HepG2 (cell line): Measurements from ENCODE around the gene OSBPL2. TPM values are rescaled to one million over a fixed set of nuclear protein-coding genes. Genes with fewer than 3 reads are reported as not detected.

Source experiments
- SAFB2 ChIP-seq: sonication (generic); formaldehyde crosslinking; IDR thresholded peaks from 2 replicates; pipeline ENCODE4 v1.5.1; 2020; ENCODE audit warnings: missing genetic modification reagents, low read depth, mild to moderate bottlenecking, borderline replicate concordance
- SOX13 ChIP-seq, 3 experiments: fragments of 450-650 bp in 1 of 3; sonication (generic) in 1 of 3; formaldehyde crosslinking in 1 of 3; IDR thresholded peaks in 2 of 3; conservative IDR thresholded peaks in 1 of 3; 2 replicates each; pipeline versions ENCODE4 v1.5.0 to v1.6.1; 2016 to 2020; ENCODE audit warnings: antibody characterized with exemption in 1 of 3, mild to moderate bottlenecking in 1 of 3, missing compliant biosample characterization in 1 of 3, missing genetic modification reagents in 1 of 3, moderate library complexity in 1 of 3
- polyA plus RNA-seq, 8 experiments: library from polyadenylated mRNA; depleted of rRNA in 3 of 8; stranded (reverse) in 7 of 8; unstranded in 1 of 8; fragments of >200 nt; fragmentation: Illumina TruSeq in 4 of 8; extraction: Trizol in 4 of 8; gene quantifications; 2 replicates each; pipeline versions ENCODE4 v1.2.1 to v1.2.3, GENCODE V29; 2011 to 2016; ENCODE audit warnings: low read depth in 4 of 8, missing spikeins in 1 of 8, mixed read lengths in 1 of 8; ENCODE audit not compliant: insufficient read depth in 1 of 8
- total RNA-seq, 5 experiments: library from RNA; depleted of rRNA; stranded (reverse); fragments of >200 nt; fragmentation: Illumina TruSeq; extraction: Trizol; gene quantifications; 2 replicates each; pipeline ENCODE4 v1.2.3, GENCODE V29; 2016; ENCODE audit warnings: low read depth in 1 of 5
- TF ChIP-seq, protein P1 (sequence below): sonication (generic); formaldehyde crosslinking; IDR thresholded peaks from 2 replicates; pipeline ENCODE4 v1.5.0; 2020; ENCODE audit warnings: mild to moderate bottlenecking, missing genetic modification reagents, borderline replicate concordance
- TF ChIP-seq, protein P2 (sequence below), 2 experiments: sonication (generic) in 1 of 2; formaldehyde crosslinking in 1 of 2; IDR thresholded peaks; 2 replicates each; pipeline versions ENCODE4 v1.4.0 to v1.6.1; 2016 to 2020; ENCODE audit warnings: borderline replicate concordance in 1 of 2, low read depth in 1 of 2, mild to moderate bottlenecking in 1 of 2, missing genetic modification reagents in 1 of 2
- TF ChIP-seq, protein P3 (sequence below): sonication (generic); formaldehyde crosslinking; IDR thresholded peaks from 2 replicates; pipeline ENCODE4 v1.8.0; 2022; ENCODE audit warnings: missing genetic modification reagents, mild to moderate bottlenecking, inconsistent platforms, borderline replicate concordance
- TF ChIP-seq, protein P4 (sequence below): sonication (generic); formaldehyde crosslinking; IDR thresholded peaks from 2 replicates; pipeline ENCODE4 v1.4.0; 2020; ENCODE audit warnings: mild to moderate bottlenecking, missing genetic modification reagents
- TF ChIP-seq, protein P5 (sequence below): sonication (generic); formaldehyde crosslinking; IDR thresholded peaks from 2 replicates; pipeline ENCODE4 v1.4.0; 2020; ENCODE audit warnings: missing genetic modification reagents

Gene OSBPL2
- total and polyA plus RNA-seq, 2 of the 13 experiments (the other 11 are each of a cell fraction or from before 2014, with no cell fraction given) = 18.5 to 37.4 TPM

DNA sequence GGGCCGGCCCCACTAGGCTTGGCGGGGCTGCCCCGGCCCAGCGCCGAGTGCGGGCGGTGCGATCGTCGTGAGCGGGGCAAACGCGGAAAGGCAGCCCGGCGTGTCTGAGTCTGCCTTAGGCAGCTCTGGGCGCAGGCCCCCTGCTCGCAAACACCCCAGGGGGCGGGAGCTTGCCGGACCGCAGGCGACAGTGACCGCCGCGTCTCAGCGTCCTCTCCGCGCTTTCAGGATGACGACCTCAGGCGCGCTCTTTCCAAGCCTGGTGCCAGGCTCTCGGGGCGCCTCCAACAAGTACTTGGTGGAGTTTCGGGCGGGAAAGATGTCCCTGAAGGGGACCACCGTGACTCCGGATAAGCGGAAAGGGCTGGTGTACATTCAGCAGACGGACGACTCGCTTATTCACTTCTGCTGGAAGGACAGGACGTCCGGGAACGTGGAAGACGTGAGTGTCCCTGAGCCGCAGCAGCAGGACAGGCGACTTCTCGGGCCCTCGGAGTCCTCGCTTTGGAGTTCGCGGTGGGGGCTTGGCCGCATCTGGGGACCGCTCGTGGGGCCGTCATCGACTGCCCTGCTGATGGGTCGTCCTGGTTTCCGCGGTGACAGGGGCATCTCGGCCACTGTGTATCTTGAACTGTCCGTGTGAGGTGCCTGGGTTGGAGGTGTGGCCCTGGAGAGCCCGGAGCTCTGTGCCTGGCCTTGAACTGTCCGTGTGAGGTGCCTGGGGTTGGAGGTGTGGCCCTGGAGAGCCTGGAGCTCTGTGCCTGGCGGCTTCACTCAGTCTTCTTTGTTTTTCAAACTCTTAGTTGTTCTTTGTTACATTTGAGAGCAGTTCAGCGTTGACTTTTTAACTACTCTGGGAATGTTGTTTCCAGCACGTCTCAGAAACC, 65.3 kb downstream of the OSBPL2 start (continued):
- TF ChIP-seq, protein P1, sequence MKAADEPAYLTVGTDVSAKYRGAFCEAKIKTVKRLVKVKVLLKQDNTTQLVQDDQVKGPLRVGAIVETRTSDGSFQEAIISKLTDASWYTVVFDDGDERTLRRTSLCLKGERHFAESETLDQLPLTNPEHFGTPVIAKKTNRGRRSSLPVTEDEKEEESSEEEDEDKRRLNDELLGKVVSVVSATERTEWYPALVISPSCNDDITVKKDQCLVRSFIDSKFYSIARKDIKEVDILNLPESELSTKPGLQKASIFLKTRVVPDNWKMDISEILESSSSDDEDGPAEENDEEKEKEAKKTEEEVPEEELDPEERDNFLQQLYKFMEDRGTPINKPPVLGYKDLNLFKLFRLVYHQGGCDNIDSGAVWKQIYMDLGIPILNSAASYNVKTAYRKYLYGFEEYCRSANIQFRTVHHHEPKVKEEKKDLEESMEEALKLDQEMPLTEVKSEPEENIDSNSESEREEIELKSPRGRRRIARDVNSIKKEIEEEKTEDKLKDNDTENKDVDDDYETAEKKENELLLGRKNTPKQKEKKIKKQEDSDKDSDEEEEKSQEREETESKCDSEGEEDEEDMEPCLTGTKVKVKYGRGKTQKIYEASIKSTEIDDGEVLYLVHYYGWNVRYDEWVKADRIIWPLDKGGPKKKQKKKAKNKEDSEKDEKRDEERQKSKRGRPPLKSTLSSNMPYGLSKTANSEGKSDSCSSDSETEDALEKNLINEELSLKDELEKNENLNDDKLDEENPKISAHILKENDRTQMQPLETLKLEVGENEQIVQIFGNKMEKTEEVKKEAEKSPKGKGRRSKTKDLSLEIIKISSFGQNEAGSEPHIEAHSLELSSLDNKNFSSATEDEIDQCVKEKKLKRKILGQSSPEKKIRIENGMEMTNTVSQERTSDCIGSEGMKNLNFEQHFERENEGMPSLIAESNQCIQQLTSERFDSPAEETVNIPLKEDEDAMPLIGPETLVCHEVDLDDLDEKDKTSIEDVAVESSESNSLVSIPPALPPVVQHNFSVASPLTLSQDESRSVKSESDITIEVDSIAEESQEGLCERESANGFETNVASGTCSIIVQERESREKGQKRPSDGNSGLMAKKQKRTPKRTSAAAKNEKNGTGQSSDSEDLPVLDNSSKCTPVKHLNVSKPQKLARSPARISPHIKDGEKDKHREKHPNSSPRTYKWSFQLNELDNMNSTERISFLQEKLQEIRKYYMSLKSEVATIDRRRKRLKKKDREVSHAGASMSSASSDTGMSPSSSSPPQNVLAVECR (CRISPR knock-in tag) = peak; percentile 90
- TF ChIP-seq, protein P2, sequence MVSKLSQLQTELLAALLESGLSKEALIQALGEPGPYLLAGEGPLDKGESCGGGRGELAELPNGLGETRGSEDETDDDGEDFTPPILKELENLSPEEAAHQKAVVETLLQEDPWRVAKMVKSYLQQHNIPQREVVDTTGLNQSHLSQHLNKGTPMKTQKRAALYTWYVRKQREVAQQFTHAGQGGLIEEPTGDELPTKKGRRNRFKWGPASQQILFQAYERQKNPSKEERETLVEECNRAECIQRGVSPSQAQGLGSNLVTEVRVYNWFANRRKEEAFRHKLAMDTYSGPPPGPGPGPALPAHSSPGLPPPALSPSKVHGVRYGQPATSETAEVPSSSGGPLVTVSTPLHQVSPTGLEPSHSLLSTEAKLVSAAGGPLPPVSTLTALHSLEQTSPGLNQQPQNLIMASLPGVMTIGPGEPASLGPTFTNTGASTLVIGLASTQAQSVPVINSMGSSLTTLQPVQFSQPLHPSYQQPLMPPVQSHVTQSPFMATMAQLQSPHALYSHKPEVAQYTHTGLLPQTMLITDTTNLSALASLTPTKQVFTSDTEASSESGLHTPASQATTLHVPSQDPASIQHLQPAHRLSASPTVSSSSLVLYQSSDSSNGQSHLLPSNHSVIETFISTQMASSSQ (IDR thresholded peaks at IDR 0.05; ENCODE audit: low read depth) = no peak
- TF ChIP-seq, protein P2 (CRISPR knock-in tag; IDR thresholded peaks at IDR 0.05; ENCODE audit: borderline replicate concordance) = peak; percentile 30; the same call in 1 of the 2 replicates
- TF ChIP-seq, protein P3, sequence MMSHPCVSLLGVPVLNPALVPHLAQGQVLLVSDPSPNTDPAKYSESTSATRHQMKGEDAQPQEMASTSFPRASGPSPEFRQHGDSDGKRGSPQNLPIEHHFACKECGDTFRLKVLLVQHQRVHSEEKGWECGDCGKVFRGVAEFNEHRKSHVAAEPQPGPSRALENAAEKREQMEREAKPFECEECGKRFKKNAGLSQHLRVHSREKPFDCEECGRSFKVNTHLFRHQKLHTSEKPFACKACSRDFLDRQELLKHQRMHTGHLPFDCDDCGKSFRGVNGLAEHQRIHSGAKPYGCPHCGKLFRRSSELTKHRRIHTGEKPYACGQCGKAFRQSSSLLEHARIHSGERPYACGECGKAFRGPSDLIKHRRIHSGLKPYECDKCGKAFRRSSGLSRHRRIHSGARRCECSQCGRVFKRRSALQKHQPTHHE (CRISPR knock-in tag) = 0 out of 2 replicates have a peak, but pooled peaks have one; percentile 17
- TF ChIP-seq, protein P4, sequence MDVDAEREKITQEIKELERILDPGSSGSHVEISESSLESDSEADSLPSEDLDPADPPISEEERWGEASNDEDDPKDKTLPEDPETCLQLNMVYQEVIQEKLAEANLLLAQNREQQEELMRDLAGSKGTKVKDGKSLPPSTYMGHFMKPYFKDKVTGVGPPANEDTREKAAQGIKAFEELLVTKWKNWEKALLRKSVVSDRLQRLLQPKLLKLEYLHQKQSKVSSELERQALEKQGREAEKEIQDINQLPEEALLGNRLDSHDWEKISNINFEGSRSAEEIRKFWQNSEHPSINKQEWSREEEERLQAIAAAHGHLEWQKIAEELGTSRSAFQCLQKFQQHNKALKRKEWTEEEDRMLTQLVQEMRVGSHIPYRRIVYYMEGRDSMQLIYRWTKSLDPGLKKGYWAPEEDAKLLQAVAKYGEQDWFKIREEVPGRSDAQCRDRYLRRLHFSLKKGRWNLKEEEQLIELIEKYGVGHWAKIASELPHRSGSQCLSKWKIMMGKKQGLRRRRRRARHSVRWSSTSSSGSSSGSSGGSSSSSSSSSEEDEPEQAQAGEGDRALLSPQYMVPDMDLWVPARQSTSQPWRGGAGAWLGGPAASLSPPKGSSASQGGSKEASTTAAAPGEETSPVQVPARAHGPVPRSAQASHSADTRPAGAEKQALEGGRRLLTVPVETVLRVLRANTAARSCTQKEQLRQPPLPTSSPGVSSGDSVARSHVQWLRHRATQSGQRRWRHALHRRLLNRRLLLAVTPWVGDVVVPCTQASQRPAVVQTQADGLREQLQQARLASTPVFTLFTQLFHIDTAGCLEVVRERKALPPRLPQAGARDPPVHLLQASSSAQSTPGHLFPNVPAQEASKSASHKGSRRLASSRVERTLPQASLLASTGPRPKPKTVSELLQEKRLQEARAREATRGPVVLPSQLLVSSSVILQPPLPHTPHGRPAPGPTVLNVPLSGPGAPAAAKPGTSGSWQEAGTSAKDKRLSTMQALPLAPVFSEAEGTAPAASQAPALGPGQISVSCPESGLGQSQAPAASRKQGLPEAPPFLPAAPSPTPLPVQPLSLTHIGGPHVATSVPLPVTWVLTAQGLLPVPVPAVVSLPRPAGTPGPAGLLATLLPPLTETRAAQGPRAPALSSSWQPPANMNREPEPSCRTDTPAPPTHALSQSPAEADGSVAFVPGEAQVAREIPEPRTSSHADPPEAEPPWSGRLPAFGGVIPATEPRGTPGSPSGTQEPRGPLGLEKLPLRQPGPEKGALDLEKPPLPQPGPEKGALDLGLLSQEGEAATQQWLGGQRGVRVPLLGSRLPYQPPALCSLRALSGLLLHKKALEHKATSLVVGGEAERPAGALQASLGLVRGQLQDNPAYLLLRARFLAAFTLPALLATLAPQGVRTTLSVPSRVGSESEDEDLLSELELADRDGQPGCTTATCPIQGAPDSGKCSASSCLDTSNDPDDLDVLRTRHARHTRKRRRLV (CRISPR knock-in tag) = no peak
- TF ChIP-seq, protein P5, sequence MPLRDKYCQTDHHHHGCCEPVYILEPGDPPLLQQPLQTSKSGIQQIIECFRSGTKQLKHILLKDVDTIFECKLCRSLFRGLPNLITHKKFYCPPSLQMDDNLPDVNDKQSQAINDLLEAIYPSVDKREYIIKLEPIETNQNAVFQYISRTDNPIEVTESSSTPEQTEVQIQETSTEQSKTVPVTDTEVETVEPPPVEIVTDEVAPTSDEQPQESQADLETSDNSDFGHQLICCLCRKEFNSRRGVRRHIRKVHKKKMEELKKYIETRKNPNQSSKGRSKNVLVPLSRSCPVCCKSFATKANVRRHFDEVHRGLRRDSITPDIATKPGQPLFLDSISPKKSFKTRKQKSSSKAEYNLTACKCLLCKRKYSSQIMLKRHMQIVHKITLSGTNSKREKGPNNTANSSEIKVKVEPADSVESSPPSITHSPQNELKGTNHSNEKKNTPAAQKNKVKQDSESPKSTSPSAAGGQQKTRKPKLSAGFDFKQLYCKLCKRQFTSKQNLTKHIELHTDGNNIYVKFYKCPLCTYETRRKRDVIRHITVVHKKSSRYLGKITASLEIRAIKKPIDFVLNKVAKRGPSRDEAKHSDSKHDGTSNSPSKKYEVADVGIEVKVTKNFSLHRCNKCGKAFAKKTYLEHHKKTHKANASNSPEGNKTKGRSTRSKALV (CRISPR knock-in tag) = peak; percentile 66
- TF ChIP-seq SOX13 (IDR thresholded peaks at IDR 0.05) (no peak), SOX13 (CRISPR knock-in tag; conservative IDR thresholded peaks at IDR 0.05 in 1 of 2, IDR thresholded peaks at IDR 0.05 in 1 of 2) (peak in 1 of 2 experiments; percentile 19; a peak in 1 of 4 replicates), SAFB2 (CRISPR knock-in tag) (peak; percentile 38; the same call in 1 of the 2 replicates)
